Neural progenitor cell (in vitro differentiated cells): ENCODE results near the gene MACC1. TPM values are rescaled to one million over a fixed set of nuclear protein-coding genes. Genes with fewer than 3 reads are reported as not detected.

Experiments
- DNase-seq: peaks from one replicate; pipeline ENCODE4 v3.0.0-alpha.2; 2016; ENCODE audit warnings: low spot score
- H2AFZ ChIP-seq: fragments of 200-600 bp; sonication (generic); replicated peaks from 2 replicates; pipeline ENCODE4 v1.6.1; 2016; ENCODE audit warnings: antibody characterized with exemption
- H3F3A ChIP-seq: fragments of 200-600 bp; sonication (generic); 2 replicates; pipeline ENCODE4 v1.6.1; 2016; ENCODE audit warnings: antibody characterized with exemption, low read depth
- H3K27ac ChIP-seq: fragments of 200-600 bp; sonication (generic); 2 replicates; pipeline ENCODE4 v1.5.1; 2016; ENCODE audit warnings: mild to moderate bottlenecking
- H3K27me3 ChIP-seq: fragments of 200-600 bp; sonication (generic); 2 replicates; pipeline ENCODE4 v1.6.1; 2016; ENCODE audit warnings: mild to moderate bottlenecking, moderate library complexity
- H3K36me3 ChIP-seq: fragments of 200-600 bp; sonication (generic); 2 replicates; pipeline ENCODE4 v1.5.1; 2016
- H3K4me1 ChIP-seq: fragments of 200-600 bp; sonication (generic); 2 replicates; pipeline ENCODE4 v1.6.1; 2016; ENCODE audit warnings: mixed run types
- H3K4me2 ChIP-seq: fragments of 200-600 bp; sonication (generic); 2 replicates; pipeline ENCODE4 v1.6.1; 2016
- H3K4me3 ChIP-seq: fragments of 200-600 bp; sonication (generic); 2 replicates; pipeline ENCODE4 v1.5.1; 2016
- H3K79me2 ChIP-seq: fragments of 200-600 bp; sonication (generic); 2 replicates; pipeline ENCODE4 v1.6.1; 2016; ENCODE audit warnings: low read depth
- H3K9ac ChIP-seq: fragments of 200-600 bp; sonication (generic); 2 replicates; pipeline ENCODE4 v1.6.1; 2016
- H3K9me3 ChIP-seq: fragments of 200-600 bp; sonication (generic); 2 replicates; pipeline ENCODE4 v1.5.1; 2016; ENCODE audit warnings: low read depth
- H4K20me1 ChIP-seq: fragments of 200-600 bp; sonication (generic); 2 replicates; pipeline ENCODE4 v1.6.1; 2016; ENCODE audit warnings: low read depth
- H3K27ac Mint-ChIP-seq: 3 replicates; pipeline ENCODE4 v1.8.0; 2021; ENCODE audit warnings: mixed read lengths
- H3K27me3 Mint-ChIP-seq: 2 replicates; pipeline ENCODE4 v1.8.0; 2022; ENCODE audit warnings: low read depth, mild to moderate bottlenecking, inconsistent platforms, moderate library complexity, mixed read lengths; ENCODE audit not compliant: insufficient read depth
- H3K36me3 Mint-ChIP-seq: 3 replicates; pipeline ENCODE4 v1.8.0; 2021; ENCODE audit warnings: mixed read lengths
- H3K4me1 Mint-ChIP-seq: 3 replicates; pipeline ENCODE4 v1.8.0; 2021; ENCODE audit warnings: mixed read lengths
- H3K4me3 Mint-ChIP-seq: 3 replicates; pipeline ENCODE4 v1.8.0; 2021; ENCODE audit warnings: mild to moderate bottlenecking, moderate library complexity, mixed read lengths
- H3K9me3 Mint-ChIP-seq: 3 replicates; pipeline ENCODE4 v1.8.0; 2020; ENCODE audit warnings: mixed read lengths
- CTCF ChIP-seq: fragments of 200-600 bp; sonication (generic); IDR thresholded peaks from 2 replicates; pipeline ENCODE4 v1.5.1; 2017; ENCODE audit warnings: antibody characterized with exemption, mild to moderate bottlenecking
- EZH2 ChIP-seq: fragments of 200-600 bp; sonication (generic); IDR thresholded peaks from 2 replicates; pipeline ENCODE4 v1.6.1; 2017; ENCODE audit warnings: antibody characterized with exemption, mild to moderate bottlenecking, moderate library complexity
- EZH2phosphoT487 ChIP-seq: fragments of 200-600 bp; sonication (generic); IDR thresholded peaks from 2 replicates; pipeline ENCODE4 v1.6.1; 2017; ENCODE audit warnings: antibody characterized with exemption
- total RNA-seq: library from RNA; depleted of rRNA; stranded (reverse); fragments of >200 nt; gene quantifications from 2 replicates; pipeline ENCODE4 v1.2.3, GENCODE V29; 2015; ENCODE audit warnings: low replicate concordance

The MACC1 gene
- total RNA-seq, 1 donor from 2014 or later, result 7.2 TPM

GRCh38 chr7:20214921-20215669, 2.1 kb downstream of the MACC1 start:
- H3F3A ChIP-seq, result peaks cover 5% of the 10 kb centered on the region
- H3K9ac ChIP-seq, result no peak overlapping the region
- peaks cover 9% of the 10 kb centered on the region for H3K4me1 Mint-ChIP-seq
- H2AFZ ChIP-seq, result no peak overlapping the region
- H3K79me2 ChIP-seq, result no peaks in the 10 kb centered on the region
- no peaks in the 10 kb centered on the region for H3K36me3 ChIP-seq
- H3K9me3 ChIP-seq, result no peaks in the 10 kb centered on the region
- H3K4me2 ChIP-seq, result no peak overlapping the region
- no peaks in the 10 kb centered on the region for H3K27me3 Mint-ChIP-seq
- no peak overlapping the region for H3K4me3 ChIP-seq
- H3K9me3 Mint-ChIP-seq, result peaks cover 7% of the 10 kb centered on the region
- H3K27ac Mint-ChIP-seq, result no peak overlapping the region
- no peak for DNase-seq
- H3K27ac ChIP-seq, result no peak overlapping the region
- no peaks in the 10 kb centered on the region for H3K27me3 ChIP-seq
- no peaks in the 10 kb centered on the region for H3K36me3 Mint-ChIP-seq
- TF ChIP-seq EZH2 (no peak), EZH2phosphoT487 (no peak), CTCF (no peak)
- H3K4me1 ChIP-seq, result peaks cover 8% of the 10 kb centered on the region
- no peaks in the 10 kb centered on the region for H4K20me1 ChIP-seq
- H3K4me3 Mint-ChIP-seq, result no peak overlapping the region

GRCh38 chr7:20214132-20214531, 3.1 kb downstream of the MACC1 start:
- Histone ChIP-seq H3K27me3 (no peaks in the 10 kb centered on the region), H4K20me1 (no peaks in the 10 kb centered on the region), H3K27ac (no peak overlapping the region), H3K79me2 (no peaks in the 10 kb centered on the region), H2AFZ (no peak overlapping the region), H3K36me3 (no peaks in the 10 kb centered on the region), H3F3A (peaks cover 5% of the 10 kb centered on the region), H3K4me1 (peaks cover 5% of the 10 kb centered on the region), H3K9me3 (peaks cover 2% of the 10 kb centered on the region), H3K4me3 (no peak overlapping the region), H3K4me2 (no peak overlapping the region), H3K9ac (no peak overlapping the region)
- Mint-ChIP-seq H3K36me3 (no peaks in the 10 kb centered on the region), H3K4me1 (peaks cover 7% of the 10 kb centered on the region), H3K4me3 (no peak overlapping the region), H3K9me3 (peaks cover 13% of the 10 kb centered on the region), H3K27me3 (peaks cover 2% of the 10 kb centered on the region), H3K27ac (no peak overlapping the region)
- no peak for TF ChIP-seq EZH2phosphoT487
- no peak for TF ChIP-seq CTCF
- TF ChIP-seq EZH2, result no peak
- DNase-seq, result no peak

DNA sequence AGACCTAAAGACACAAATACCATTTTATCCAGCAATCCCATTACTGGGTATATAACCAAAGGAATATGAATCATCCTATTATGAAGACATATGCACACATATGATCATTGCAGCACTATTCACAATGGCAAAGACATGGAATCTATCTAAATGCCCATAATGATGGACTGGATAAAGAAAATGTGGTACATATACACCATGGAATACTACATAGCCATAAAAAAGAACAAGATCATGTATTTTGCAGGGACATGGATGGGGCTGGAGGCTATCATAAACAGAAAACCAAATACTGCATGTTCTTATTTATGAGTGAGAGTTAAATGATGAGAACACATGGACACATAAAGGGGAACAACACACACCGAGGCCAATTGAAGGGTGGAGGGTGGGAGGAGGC, 3.8 kb downstream of the MACC1 start:
- H3K9me3 Mint-ChIP-seq, result peaks cover 18% of the 10 kb centered on the region

More for the DNA sequence above, 3.8 kb downstream of the MACC1 start:
- H3K79me2 ChIP-seq, result no peaks in the 10 kb centered on the region
- no peak overlapping the region for H3K9ac ChIP-seq
- H3K4me2 ChIP-seq, result no peak overlapping the region
- H3K4me3 ChIP-seq, result no peak overlapping the region
- H3K27ac Mint-ChIP-seq, result no peak overlapping the region
- peaks cover 5% of the 10 kb centered on the region for H3F3A ChIP-seq
- no peaks in the 10 kb centered on the region for H3K36me3 ChIP-seq
- DNase-seq, result no peak
- peaks cover 2% of the 10 kb centered on the region for H3K36me3 Mint-ChIP-seq
- peaks cover 2% of the 10 kb centered on the region for H3K27me3 Mint-ChIP-seq
- no peak overlapping the region for H3K27ac ChIP-seq
- H3K4me3 Mint-ChIP-seq, result no peak overlapping the region
- H3K4me1 ChIP-seq, result peaks cover 5% of the 10 kb centered on the region
- no peaks in the 10 kb centered on the region for H4K20me1 ChIP-seq
- H3K4me1 Mint-ChIP-seq, result peaks cover 4% of the 10 kb centered on the region
- H2AFZ ChIP-seq, result no peak overlapping the region
- TF ChIP-seq EZH2phosphoT487, result no peak
- TF ChIP-seq EZH2, result no peak
- no peak for TF ChIP-seq CTCF
- peaks cover 9% of the 10 kb centered on the region for H3K9me3 ChIP-seq
- H3K27me3 ChIP-seq, result no peaks in the 10 kb centered on the region
